ENCODE data around the gene SPOCK1.

- TF ChIP-seq CTCF (IDR thresholded peaks at IDR 0.05; ENCODE audit: poor library complexity) (no peak), EZH2 (IDR thresholded peaks at IDR 0.05; ENCODE audit: borderline replicate concordance) (no peak), EZH2phosphoT487 (IDR thresholded peaks at IDR 0.05; ENCODE audit: low read depth, severe bottlenecking, unreplicated experiment) (no peak)
These were observed 33.2 kb downstream of the SPOCK1 start for GRCh38 chr5:137465930-137466329.

Data from hepatocyte (in vitro differentiated cells).